ENCODE measurements around the gene GBX1.

GRCh38 chr7:151138153-151138851, 29.2 kb downstream of the GBX1 start:
- no peak for TF ChIP-seq REST (IDR thresholded peaks at IDR 0.05; ENCODE audit: insufficient read depth in 1 of 2, low read depth in 2 of 2, low read length in 2 of 2)
- no peak for TF ChIP-seq POLR2AphosphoS5 (IDR thresholded peaks at IDR 0.05; ENCODE audit: low read depth, low read length)
- TF ChIP-seq TAF1 (IDR thresholded peaks at IDR 0.05; ENCODE audit: borderline replicate concordance, insufficient read depth, low read length) = no peak

All from PFSK-1 (cell line).